ENCODE results near the gene SNTG2. TPM values are rescaled to one million over a fixed set of nuclear protein-coding genes. Genes with fewer than 3 reads are reported as not detected.

SNTG2 gene
- polyA plus RNA-seq, 3 donors, result not detected

- Histone ChIP-seq H3K27ac (ENCODE audit: low read depth in 1 of 2, low read length in 2 of 2) (no peak overlapping the region), H3K79me2 (ENCODE audit: insufficient read depth, low read length) (no peaks in the 10 kb centered on the region), H2AFZ (ENCODE audit: insufficient read depth, low read depth, low read length, poor library complexity, severe bottlenecking) (no peak overlapping the region), H3K9ac (ENCODE audit: insufficient read depth, low read length, poor library complexity, severe bottlenecking) (no peak overlapping the region), H4K20me1 (ENCODE audit: insufficient read depth, low read length) (no peaks in the 10 kb centered on the region), H3K4me2 (replicated peaks; ENCODE audit: extremely low read depth, low read length, poor library complexity, severe bottlenecking) (no peak overlapping the region), H3K4me3 (replicated peaks in 1 of 3; ENCODE audit: low read depth in 2 of 3, low read length in 3 of 3) (no peak overlapping the region), H3K36me3 (replicated peaks in 1 of 2; ENCODE audit: control insufficient read depth in 1 of 2, insufficient read depth in 2 of 2, low read length in 2 of 2) (no peaks in the 10 kb centered on the region), H3K4me1 (ENCODE audit: control insufficient read depth in 1 of 2, insufficient read depth in 2 of 2, low read length in 2 of 2) (no peaks in the 10 kb centered on the region), H3K9me3 (replicated peaks in 1 of 2; ENCODE audit: control insufficient read depth in 1 of 2, insufficient read depth in 1 of 2, low read length in 2 of 2) (no peaks in the 10 kb centered on the region), H3K27me3 (ENCODE audit: control insufficient read depth in 2 of 2, insufficient read depth in 2 of 2, low read length in 2 of 2) (no peaks in the 10 kb centered on the region)
- no peak for TF ChIP-seq CTCF (IDR thresholded peaks at IDR 0.05)
- no peak overlapping the region for H3K4me3 Mint-ChIP-seq
- H3K9me3 Mint-ChIP-seq, result no peaks in the 10 kb centered on the region
- DNase-seq, result no peak
- intact Hi-C loops (cut with micrococcal nuclease), result no loop called here
- no peaks in the 10 kb centered on the region for H3K4me1 Mint-ChIP-seq
- WGBS (ENCODE audit: insufficient coverage), result 89% methylated on average over 7 of the region's 7 CpGs
- H3K27ac Mint-ChIP-seq, result no peak overlapping the region
- H3K27me3 Mint-ChIP-seq (ENCODE audit: low read depth in 3 of 3), result peaks cover 0 to 3% (median 2%) of the 10 kb centered on the region in 3 donors
- H3K36me3 Mint-ChIP-seq, result no peaks in the 10 kb centered on the region
Observed at GRCh38 chr2:1156059-1156458, 205.4 kb downstream of the SNTG2 start.

- H3K27me3 ChIP-seq (ENCODE audit: control insufficient read depth in 2 of 2, insufficient read depth in 2 of 2, low read length in 2 of 2), result no peaks in the 10 kb centered on the region
- 85% methylated on average over 11 of the region's 14 CpGs for WGBS (ENCODE audit: insufficient coverage)
Observed at GRCh38 chr2:1156531-1156930, 205.9 kb downstream of the SNTG2 start.

More at GRCh38 chr2:1156531-1156930, 205.9 kb downstream of the SNTG2 start:
- Histone ChIP-seq H4K20me1 (ENCODE audit: insufficient read depth, low read length) (no peaks in the 10 kb centered on the region), H3K4me1 (ENCODE audit: control insufficient read depth in 1 of 2, insufficient read depth in 2 of 2, low read length in 2 of 2) (no peaks in the 10 kb centered on the region), H3K36me3 (replicated peaks in 1 of 2; ENCODE audit: control insufficient read depth in 1 of 2, insufficient read depth in 2 of 2, low read length in 2 of 2) (no peaks in the 10 kb centered on the region), H3K79me2 (ENCODE audit: insufficient read depth, low read length) (no peaks in the 10 kb centered on the region), H3K4me2 (replicated peaks; ENCODE audit: extremely low read depth, low read length, poor library complexity, severe bottlenecking) (no peak overlapping the region), H3K9ac (ENCODE audit: insufficient read depth, low read length, poor library complexity, severe bottlenecking) (no peak overlapping the region), H3K9me3 (replicated peaks in 1 of 2; ENCODE audit: control insufficient read depth in 1 of 2, insufficient read depth in 1 of 2, low read length in 2 of 2) (no peaks in the 10 kb centered on the region), H3K4me3 (replicated peaks in 1 of 3; ENCODE audit: low read depth in 2 of 3, low read length in 3 of 3) (no peak overlapping the region), H2AFZ (ENCODE audit: insufficient read depth, low read depth, low read length, poor library complexity, severe bottlenecking) (no peak overlapping the region), H3K27ac (ENCODE audit: low read depth in 1 of 2, low read length in 2 of 2) (no peak overlapping the region)
- Mint-ChIP-seq H3K27ac (no peak overlapping the region), H3K4me1 (no peaks in the 10 kb centered on the region), H3K36me3 (no peaks in the 10 kb centered on the region), H3K4me3 (no peak overlapping the region), H3K9me3 (no peaks in the 10 kb centered on the region), H3K27me3 (ENCODE audit: low read depth in 3 of 3) (peaks cover 0 to 5% (median under 1%) of the 10 kb centered on the region in 3 donors)
- intact Hi-C loops (cut with micrococcal nuclease), result no loop called here
- DNase-seq, result no peak
- TF ChIP-seq CTCF (IDR thresholded peaks at IDR 0.05), result no peak

Measured in CD14-positive monocyte (primary cell).